CD4-positive, alpha-beta T cell treated with Interleukin-6 at 100 ng/mL for 8 hours (primary cell): Measurements from ENCODE around the gene KCNQ4.

Experiments used
- DNase-seq: peaks from one replicate; pipeline ENCODE4 v3.0.0-alpha.2; 2020; ENCODE audit warnings: mixed read lengths, low spot score

KCNQ4 gene

DNA sequence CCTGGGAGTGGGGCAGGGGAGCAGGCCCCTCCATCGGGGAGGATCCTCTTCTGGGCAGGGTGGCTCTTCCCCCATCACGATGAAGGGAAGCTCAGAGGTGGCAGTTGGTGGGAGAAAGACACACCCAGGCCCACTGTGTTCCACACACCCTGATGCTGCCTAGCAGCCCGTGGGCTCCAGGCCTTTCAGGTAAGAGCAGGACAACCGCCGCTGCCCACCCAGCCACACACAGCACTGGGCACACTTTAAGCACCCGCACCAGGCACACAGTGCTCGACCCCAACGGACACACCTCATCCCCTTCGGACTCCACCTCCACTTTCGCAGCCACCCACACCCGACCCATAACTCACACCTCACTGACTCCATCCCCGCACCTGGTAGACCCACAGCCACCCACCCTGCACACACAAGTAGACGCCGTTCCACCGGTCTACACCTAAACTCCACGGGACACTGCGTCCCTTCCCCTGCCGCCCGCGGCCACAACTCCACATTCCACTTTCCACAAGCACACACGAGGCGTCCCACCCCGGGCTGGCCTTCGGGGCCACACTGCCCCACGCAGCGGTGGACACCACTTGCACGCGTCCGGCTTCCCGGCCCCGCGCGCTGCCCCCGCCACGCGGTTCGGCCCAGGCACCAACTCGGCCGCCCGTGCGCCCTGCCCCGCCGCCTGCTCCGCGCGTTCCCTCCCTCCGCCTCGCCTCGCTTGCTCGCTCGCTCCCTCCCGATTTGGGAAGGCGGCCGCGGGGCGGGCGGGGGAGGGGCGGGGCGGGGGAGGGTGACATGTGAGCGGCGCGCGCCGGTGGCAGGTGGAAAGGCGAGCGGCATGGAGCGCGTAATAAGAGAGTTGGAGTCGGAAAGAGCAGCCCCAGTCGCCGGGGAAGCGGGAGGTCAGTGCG, at the start of gene KCNQ4:
KCNQ4 (plus strand) TSS at position 787 of the 905 bp plus-strand sequence. CDS start 307 bp downstream, outside the sequence.
- DNase-seq: no peak

DNA sequence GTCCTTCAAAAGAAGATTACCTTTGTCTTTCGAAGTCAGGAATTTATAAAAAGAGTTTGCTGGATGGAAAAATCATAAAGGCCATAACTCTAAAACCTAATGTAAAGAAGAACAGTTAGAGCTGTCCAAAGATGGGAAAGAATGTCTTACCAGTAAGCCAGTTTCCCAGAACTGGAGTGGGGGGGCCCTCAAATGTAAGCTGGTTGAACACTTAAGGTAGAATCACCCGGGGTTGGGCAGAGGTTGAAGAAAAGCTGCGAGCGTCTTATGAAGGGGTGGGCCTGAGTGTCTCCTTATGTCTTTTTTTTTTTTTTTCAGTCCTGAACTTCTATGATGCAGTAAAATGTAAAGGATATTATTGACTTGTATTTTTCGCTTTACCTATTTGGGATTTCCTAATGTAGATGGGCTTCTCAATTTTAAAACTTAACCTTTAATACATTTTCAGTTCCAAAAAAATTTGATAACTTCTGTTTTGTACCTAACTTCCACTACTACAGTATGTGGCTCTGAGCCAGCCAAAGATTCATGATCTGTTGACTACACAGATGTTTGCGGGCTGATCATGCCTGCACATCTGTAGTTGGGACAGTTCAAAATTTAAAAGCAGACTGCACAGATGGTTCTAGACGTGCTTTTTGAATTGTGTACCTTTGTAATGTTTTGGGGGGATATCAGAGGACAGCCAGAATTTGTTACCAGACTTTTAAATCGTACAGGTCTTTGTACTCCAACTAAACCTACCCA, 48.5 kb upstream of the KCNQ4 start:
- no peak for DNase-seq

DNA sequence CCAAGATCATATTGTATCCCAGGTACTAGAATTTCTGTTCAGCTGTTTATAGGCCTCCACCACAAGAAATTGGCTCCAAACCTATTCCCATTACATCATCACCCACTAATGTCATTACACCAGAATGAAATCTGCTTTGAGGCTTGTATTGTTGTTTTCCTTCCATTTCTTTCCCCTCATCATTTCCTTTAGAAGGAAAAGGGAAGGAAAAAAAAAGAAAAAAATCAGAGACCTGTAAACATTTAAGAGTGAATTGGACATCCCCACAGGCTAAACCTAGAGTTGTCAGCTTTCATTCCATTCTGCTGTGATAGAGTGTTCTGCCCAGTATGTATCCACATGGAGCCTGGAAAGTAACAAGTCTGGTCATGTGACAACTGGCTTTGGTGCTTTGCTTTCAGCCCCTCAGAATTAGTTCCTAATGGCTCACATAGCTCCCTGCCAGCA, 47.5 kb upstream of the KCNQ4 start:
- DNase-seq: no peak

DNA sequence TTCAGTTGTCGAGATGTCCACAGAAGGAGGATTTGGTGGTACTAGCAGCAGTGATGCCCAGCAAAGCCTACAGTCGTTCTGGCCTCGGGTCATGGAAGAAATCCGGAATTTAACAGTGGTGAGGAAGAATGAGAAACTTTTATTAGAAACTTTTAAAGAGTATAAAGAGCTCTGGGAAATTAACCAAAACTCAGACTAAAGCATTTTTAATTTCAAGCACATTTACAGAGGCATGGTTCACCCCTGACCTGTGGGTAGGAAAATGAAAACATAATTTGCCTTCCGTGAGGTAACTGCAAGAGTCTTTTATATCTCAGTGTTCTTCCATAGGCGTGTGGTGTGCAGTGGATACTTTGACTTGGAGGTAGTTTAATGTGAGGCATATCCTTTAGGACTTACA, 44.8 kb upstream of the KCNQ4 start:
- DNase-seq: no peak

DNA sequence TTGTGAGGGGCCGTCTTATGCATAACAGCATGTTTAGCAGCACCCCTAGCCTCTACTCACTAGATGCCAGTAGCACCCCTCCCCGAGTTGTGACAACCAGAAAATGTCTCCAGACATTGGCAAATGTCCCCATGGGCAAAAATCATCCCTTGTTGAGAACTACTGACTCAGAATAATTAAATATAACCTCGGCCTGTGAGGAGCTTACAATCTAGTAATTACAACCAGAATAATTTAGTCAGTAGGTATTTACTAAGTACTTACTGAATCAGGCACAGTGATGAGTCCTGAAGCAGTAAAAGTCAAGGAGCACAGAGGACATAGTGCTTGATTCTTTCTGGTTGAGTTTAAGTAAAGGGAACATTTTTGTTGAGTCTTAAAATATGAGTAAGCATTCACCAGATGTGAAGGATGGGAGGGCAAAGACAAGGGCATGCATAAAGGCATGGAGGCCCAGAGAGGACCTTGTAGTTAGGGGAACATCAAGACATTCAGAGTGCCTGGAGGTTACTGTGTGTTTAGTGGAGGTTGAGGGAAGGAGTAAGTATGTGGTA, 44.1 kb upstream of the KCNQ4 start:
- DNase-seq: no peak

DNA sequence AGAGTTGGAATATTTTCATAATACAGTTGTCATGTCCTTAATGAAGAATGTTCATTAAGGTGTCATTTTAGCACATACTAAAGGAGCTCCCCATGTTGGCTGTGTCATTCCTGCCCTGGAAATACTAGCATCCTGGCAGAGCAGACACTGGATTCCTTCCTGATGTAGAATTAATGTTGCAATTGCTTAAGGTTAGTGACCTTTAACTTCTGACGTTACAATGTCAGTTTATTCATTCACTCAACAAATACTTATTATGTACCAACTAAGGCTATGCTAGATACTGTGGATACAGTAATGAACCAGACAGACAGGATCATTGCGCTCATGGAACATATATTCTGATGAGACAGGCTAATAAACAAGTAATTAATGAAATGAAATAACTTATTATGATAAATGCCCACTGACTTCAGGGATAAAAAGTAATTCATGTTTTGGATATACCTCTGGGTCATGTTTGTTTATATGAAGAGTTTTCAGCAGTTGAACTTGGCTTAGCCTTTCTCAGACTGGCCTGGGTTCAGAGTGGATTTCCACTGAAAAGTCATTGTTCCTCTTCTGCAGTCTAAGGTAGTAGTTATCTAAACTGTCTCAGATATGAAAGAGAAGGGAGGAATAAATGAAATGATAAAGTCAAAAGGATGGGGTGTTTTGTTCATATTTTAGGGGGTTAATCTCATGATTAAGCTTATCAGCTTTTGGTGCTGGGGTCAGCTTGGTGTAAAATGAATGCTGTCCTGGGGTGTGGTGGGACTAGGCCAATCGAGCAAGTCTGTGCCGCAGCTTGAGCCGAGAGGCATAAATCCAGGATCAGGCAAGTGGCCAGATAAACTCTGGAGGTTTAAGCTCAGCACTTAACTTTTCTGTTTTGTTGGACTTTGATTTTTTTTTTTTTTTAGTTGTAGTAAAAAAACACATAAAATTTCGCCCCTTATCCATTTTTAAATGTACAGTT, 43.3 kb upstream of the KCNQ4 start:
- no peak for DNase-seq

DNA sequence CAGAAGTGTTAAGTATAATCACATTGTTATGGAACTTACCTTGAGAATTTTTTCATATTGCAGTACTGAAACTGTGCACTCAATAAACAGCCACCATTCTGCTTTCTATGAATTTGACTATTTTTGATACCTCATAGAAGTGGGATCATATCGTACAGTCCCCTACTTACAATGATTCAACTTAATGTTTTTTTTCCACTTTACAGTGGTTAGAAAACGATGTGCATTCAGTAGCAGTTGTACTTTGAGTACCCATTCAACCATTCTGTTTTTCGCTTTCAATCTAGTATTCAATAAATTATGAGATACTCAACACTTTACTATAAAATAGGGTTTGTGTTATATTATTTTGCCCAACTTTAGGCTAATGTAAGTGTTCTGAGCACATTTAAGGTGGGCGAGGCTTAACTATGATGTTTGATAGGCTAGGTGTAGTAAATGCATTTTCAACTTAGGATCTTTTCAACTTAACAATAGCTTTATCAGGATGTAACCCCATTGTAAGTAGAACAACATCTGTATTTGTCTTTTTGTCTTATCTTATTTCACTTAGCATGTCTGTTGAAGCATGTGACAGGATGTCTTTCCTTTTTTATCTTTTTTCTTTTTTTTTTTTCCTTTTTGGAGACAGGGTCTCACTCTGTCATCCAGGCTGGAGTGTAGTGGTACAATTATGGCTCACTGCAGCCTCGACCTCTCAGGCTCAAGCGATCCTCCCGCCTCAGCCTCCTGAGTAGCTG, 42.4 kb upstream of the KCNQ4 start:
- DNase-seq: no peak

DNA sequence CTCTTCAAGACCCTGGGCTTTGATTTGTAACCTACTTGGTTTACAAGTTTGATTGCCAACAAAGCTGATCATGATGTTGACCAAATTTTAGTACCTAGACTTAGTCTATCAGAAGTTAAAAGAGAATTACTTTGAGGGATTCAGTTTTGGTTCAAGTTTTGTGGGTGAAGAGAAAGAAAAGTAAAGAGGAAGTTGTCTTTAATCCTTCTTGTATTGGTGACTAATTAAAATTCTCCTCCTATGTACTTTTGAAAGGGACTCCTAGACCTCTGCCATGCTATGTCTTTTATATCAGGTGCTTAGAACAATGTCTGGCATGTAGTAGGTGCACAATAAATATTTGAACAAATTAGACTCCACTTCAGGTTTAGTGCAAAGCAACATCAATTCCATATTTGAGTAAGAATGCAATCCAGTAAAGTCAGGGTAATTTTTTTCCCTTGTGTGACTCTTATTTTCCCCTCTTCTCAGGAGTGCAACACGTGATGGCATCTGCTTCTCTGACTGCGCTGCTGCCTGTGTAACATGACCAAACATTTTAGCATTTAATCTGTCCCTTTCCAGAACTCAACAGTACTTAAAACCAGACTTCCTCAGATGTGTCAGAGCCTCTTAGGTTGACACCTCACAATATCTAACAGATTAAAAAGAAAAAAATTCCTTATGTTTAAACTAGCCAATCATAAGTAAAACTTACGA, 41.1 kb upstream of the KCNQ4 start:
- DNase-seq: no peak

DNA sequence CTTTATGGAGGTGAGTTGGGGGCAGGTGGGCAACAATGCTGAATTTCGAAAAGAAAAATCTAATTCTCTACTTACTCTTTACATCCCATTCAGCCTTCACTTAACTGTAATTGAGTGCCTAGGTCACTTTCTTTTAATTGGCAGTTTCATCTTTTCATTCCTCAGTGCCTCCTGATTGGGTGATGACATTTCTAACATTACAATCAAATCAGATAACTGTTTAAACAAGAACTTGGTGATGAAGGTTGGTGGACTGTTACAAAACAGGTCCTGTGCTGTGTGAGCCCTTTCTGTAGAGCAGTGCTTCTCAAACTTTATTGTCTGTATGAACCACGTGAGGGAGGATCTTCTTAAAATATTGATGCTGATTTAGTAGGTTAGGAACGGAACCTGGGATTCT, 40.1 kb upstream of the KCNQ4 start:
- DNase-seq: no peak

DNA sequence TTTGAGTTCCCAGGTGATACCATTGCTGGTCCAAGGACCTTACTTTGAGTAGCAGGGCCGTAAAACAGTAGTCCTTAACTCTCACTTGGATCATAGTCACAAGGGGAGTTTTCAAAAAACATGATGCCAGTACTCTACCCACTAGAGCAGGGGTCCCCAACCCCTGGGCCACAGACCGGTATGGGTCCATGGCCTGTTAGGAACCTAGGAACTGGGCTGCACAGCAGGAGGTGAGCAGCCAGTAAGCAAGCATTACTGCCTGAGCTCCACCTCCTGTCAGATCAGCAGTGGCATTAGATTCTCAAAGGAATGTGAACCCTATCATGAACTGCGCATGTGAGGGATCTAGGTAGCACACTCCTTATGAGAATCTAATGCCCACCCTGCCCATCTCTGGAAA, 39.7 kb upstream of the KCNQ4 start:
- no peak for DNase-seq

DNA sequence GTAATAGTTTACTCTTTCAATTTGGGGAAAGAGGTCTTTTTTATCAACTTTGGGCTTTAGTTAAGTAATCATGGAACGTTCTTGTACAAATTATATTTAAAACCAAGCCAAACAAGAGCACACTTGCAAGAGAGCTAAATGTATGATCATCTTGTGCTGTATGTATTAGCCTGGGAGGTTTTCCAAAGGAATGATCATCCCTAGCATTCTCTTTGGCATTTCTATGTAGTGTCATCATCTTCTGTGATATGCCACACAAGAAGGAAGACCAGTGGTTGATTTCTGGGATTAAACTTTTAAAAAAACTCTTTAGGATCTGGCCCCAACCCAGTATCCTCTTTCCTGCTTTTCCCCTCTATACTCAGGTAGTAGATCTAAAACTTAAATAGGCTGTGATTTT, 38.4 kb upstream of the KCNQ4 start:
- DNase-seq: no peak

DNA sequence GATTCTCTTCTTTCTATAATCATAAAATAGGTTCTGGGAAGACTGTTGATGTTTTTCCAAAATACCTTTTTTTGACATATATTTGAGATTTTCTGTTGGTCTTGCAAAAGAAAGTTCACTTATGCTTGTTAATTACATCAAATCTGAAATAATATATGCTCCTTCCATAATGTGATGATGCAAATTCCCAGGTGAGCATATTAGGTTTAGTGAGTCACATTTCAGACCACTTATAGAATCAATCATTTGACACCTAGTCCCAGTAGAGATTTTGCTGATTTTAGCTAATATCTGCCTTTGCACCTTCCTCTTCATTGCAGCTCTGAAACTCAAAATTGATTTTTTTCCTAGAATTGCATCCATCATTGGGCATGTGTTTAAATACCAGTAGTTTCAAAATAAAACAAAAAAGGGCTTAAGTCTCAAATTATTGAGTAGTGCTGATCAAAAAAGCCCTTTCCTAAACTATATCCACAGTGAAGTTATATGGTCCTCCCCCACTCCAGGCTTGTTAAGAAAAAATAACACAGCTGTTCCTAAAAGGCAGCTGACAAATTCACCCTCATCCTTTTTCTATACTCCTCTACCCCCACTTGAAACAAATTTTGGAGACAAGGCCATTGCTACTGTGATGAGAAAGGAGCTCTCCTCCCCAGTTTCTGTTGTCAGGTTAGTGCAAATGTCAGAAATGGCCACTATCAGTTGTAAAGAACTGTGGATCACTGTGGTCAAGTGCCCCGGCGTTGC, 37.1 kb upstream of the KCNQ4 start:
- DNase-seq: no peak

DNA sequence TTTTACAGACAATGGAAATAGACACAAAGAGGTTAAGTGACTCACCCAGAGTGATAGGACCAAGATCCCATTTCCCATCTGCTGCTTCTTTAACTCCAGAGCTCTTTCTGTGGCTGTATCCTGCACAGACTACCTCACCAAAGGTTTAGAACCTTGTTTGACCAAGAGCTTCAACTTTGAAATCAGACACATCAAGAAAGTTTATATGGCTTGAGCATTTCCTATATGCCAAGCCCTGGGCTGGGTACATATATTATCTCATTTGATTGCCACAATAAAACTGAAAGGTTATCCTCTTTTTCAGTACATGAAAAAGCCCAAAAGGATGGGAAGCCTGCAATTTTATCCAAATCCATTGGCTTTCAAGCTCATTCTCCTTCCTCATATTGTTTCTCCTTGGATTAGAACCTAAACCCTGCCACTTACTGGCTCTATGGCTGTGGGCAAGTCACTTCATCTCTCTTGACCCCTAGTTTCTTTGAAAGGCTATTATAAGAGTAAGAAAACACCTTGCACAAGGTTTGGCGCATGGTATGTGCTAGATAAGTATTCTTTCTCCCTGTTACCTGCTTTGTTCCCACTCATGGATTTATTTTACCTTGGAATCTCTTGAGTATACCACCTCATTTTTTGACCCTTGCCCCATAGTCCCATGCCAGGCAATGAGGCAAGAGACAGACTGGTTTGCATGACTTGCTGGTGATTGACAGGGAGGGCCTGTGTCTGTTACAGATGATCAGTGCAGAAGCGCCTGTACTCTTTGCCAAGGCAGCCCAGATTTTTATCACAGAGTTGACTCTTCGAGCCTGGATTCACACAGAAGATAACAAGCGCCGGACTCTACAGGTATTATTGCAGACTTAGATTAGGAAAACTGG, 34.5 kb upstream of the KCNQ4 start:
- no peak for DNase-seq

DNA sequence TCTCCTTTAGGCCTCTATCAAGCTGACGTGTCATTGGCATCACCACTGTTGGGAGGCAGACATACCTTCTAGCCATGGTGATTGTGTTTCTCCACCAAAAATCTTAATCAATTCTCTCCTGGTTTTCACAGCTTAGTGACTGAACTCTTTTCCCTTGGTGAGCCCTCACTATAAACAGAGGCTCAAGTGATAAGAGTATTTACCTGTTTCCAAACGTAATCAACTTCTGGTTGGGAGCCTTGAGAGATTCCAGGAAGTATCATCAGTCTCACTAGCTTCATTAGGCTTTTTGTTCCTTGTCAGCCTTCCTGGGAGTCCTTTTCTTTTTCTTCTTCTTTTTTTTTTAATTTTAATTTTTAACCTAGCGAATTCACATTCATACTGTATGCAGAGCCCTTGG, 33.8 kb upstream of the KCNQ4 start:
- no peak for DNase-seq

DNA sequence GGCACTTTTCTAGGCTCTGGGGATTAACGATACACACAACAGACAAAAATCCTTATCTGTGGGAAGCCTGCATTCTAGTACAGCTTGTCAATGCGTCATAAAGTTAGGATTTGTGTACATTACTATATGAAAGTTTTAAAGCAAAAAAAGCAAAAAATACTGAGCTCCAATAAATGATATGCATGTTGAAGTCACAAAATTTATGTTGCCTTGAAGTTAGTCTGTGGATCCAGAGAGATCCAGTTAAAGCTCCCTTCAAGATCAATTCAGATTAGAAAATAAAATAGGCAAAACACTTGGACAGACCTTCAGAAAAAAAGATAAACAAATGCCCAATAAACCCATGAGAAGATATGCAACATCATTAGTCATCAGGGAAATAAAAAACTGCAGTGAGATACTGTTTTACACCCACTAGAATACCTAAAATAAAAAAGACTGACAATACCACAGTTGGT, 33.1 kb upstream of the KCNQ4 start:
- no peak for DNase-seq

DNA sequence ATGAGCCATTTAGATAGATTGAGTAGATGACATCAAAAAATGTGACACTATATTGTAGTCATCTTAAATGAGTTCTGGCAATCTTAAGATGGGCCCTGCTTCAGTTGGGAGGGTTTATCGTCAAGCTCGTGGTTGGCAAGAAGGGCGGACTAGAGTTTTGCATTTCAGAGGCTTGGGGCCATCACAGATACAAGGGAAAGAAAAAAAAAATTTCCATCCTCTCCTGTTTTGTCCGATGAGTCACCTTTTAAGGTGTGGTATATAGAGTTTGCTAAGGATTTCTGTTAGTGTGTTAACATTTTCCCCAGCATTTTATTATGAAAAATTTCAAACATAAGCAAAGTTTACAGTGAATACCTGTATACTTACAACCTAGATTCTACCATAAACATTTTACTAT, 31.8 kb upstream of the KCNQ4 start:
- DNase-seq: no peak

DNA sequence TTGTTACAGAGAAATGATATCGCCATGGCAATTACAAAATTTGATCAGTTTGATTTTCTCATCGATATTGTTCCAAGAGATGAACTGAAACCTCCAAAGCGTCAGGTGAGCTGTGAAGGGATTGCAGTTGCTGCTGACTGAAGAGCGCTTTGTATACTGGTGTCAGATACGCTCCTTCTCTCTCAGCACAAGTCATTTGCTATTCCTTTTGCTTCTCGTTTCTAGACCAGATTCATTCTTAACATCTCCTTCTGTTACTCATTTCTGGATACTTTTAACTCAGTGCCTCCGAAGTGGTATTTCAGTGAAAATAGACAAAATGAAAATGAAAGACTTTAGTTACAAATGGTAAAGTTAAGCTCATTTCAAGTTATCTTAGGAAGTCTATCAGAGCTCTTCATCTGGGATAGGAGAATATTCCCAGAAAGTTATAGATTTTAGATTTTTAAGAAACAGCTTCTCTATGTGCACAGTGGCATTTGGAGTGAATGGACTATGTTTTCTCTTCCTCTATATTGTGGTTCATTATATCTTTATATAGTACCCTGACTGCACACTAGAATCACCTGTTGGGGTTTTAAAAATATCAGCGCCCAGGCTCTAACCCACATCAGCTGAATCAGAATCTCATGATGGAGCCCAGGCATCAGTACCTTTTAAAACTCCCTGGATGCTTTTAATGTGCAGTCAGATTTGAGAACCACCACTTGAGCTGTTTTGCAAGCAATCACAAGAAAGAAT, 30.3 kb upstream of the KCNQ4 start:
- no peak for DNase-seq

DNA sequence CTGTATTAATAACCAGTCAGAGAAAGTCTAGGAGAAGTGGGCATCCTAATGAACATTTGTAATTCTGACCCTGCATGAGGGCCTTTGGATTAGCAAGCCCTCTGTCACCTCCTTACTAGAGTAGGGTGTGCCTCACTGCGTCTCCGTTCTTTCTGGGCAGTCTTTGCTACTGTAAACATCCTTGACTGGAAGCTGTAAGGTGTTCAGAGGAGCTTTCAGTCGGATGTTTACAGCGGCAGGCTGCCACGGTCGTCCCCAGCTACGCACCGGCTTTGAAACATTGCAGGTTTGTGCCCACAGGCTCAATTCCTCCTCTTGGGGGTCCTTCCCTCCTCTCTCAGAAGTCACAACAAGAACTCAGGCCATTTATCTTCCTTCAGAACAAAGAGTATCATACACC, 29.4 kb upstream of the KCNQ4 start:
- no peak for DNase-seq
